ENCODE measurements around the gene FGFBP3.
"Not testable (repeated sequence)": the region's sequence is repeated elsewhere in the genome, so short reads cannot be mapped to it uniquely, and the experiment has no call there.

The FGFBP3 gene

DNA sequence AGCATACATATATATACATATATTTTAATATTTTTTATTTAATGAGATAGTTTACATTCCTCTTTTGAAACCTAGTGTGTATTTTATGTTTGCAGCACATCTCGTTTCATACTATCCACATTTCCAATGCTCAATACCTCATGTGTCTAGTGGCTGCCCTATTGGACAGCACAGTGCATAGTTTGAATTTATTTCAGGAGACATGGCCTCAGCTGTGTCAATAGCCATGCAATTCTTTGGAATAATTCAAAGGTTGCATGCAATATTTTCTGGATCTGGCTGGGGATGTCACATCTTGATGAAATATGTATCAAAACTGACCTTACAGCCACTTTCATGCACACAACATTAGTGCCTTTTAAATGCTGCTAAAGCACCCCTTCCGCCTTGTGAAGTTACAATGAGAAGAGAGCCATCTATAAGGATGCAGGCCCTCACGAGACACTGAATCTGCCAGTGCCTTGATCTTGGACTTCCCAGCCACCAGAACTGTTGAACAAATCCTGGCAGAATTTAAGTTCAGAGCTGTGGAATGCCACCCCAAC is 13.0 kb downstream of the FGFBP3 start:
- TF ChIP-seq, protein P1, sequence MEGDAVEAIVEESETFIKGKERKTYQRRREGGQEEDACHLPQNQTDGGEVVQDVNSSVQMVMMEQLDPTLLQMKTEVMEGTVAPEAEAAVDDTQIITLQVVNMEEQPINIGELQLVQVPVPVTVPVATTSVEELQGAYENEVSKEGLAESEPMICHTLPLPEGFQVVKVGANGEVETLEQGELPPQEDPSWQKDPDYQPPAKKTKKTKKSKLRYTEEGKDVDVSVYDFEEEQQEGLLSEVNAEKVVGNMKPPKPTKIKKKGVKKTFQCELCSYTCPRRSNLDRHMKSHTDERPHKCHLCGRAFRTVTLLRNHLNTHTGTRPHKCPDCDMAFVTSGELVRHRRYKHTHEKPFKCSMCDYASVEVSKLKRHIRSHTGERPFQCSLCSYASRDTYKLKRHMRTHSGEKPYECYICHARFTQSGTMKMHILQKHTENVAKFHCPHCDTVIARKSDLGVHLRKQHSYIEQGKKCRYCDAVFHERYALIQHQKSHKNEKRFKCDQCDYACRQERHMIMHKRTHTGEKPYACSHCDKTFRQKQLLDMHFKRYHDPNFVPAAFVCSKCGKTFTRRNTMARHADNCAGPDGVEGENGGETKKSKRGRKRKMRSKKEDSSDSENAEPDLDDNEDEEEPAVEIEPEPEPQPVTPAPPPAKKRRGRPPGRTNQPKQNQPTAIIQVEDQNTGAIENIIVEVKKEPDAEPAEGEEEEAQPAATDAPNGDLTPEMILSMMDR (IDR thresholded peaks at IDR 0.05), result no peak
- H3K27ac Mint-ChIP-seq, result no peak overlapping the region
- H3K36me3 Mint-ChIP-seq (ENCODE audit: low read depth), result peaks cover 15% of the 10 kb centered on the region
- peaks cover 7% of the 10 kb centered on the region for H3K4me1 Mint-ChIP-seq
- H3K4me3 Mint-ChIP-seq, result no peak overlapping the region
- DNase-seq, result no peak
- H3K9me3 Mint-ChIP-seq, result peaks cover 16% of the 10 kb centered on the region
- H3K27me3 Mint-ChIP-seq (ENCODE audit: low read depth, poor library complexity), result peaks cover 3% of the 10 kb centered on the region

DNA sequence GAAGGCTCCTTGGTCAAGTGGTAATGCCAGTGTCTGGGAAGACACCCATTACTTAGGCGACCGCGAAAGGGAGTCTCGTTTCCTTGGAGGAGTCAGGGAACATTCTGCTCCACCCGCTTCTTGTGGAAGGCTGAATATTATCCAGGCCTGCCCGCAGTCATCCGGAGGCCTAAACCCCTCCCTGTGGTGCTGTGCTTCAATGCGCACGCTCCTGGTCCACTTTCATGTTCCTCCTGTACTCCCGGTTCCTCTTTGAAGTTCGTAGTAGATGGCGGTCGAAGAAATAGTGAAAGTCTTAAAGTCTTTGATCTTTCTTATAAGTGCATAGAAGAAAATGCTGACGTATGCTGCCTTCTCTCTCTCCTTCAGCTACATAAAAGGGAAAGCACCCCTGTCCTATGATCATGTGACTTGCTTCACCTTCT is 15.0 kb downstream of the FGFBP3 start:
- not testable (repeated sequence) for H3K4me3 Mint-ChIP-seq; H3K27ac Mint-ChIP-seq; DNase-seq; H3K27me3 Mint-ChIP-seq (ENCODE audit: low read depth, poor library complexity)
- H3K4me1 Mint-ChIP-seq, result peaks cover 25% of the 10 kb centered on the region
- H3K36me3 Mint-ChIP-seq (ENCODE audit: low read depth), result peaks cover 15% of the 10 kb centered on the region
- H3K9me3 Mint-ChIP-seq, result peaks cover 19% of the 10 kb centered on the region

DNA sequence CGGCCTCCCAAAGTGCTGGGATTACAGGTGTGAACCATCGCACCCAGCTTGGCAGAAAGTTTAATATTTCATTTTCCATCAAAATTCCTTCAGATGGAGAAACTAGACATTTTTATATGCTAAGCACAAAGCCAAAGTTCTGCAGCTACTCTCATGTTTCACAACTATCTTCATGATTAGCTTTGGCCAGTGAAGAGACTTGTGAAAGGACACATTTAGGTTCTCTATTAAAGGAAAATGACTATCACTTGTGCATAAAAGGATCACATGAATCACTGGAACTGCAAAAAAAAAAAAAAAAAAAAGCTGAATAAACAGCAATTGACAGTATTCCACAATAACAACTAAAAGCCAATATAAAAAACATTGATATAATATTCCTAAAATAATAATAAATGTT is 16.2 kb downstream of the FGFBP3 start:
- Mint-ChIP-seq H3K4me1 (peaks cover 34% of the 10 kb centered on the region), H3K27ac (no peak overlapping the region), H3K27me3 (ENCODE audit: low read depth, poor library complexity) (no peaks in the 10 kb centered on the region), H3K36me3 (ENCODE audit: low read depth) (peaks cover 15% of the 10 kb centered on the region), H3K9me3 (peaks cover 20% of the 10 kb centered on the region), H3K4me3 (no peak overlapping the region)
- no peak for DNase-seq
- TF ChIP-seq, protein P1 (IDR thresholded peaks at IDR 0.05), result no peak

DNA sequence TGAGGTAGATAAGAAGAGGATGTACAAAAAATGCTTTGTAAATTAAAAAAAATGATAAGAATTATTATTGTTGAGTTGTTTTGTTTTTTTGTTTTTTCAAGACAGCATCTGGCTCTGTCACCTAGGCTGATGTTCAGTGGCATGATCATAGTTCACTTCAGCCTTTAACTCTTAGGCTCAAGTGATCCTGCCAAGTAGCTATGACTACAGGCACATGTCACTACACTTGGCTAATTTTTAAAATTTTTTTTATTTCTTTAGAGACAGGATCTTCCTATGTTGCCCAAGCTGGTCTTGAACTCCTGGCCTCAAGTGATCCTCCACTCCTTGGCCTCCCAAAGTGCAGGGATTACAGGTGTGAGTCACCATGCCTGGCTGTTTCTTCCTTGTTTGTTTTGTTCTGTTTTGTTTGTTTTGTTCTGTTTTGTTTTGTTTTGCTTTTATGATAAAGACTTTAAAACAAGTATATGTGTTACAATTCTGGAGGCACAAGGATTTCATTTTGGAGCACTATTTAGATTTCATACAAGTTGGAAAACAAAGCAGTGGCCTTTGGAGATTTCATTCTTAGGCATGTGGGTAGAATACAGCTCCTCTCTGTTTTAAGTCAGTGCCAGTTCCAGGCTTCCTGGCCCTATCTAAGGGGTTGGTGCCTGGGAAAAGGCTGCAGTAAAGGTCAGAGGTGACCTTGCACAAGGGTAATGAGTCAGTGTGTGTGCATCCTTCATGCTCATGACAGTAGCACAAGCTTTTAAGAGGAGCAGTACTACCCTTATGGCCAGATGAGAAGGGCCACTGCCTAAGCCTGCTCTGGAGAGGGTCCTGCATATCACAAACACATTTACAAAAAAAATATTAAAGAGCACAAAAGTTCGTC is 17.9 kb downstream of the FGFBP3 start:
- TF ChIP-seq, protein P1 (IDR thresholded peaks at IDR 0.05), result no peak
- Mint-ChIP-seq H3K4me3 (no peak overlapping the region), H3K9me3 (peaks cover 12% of the 10 kb centered on the region), H3K36me3 (ENCODE audit: low read depth) (peaks cover 2% of the 10 kb centered on the region), H3K27me3 (ENCODE audit: low read depth, poor library complexity) (no peaks in the 10 kb centered on the region), H3K4me1 (peaks cover 48% of the 10 kb centered on the region), H3K27ac (peak overlapping the region; percentile 96)
- no peak for DNase-seq

DNA sequence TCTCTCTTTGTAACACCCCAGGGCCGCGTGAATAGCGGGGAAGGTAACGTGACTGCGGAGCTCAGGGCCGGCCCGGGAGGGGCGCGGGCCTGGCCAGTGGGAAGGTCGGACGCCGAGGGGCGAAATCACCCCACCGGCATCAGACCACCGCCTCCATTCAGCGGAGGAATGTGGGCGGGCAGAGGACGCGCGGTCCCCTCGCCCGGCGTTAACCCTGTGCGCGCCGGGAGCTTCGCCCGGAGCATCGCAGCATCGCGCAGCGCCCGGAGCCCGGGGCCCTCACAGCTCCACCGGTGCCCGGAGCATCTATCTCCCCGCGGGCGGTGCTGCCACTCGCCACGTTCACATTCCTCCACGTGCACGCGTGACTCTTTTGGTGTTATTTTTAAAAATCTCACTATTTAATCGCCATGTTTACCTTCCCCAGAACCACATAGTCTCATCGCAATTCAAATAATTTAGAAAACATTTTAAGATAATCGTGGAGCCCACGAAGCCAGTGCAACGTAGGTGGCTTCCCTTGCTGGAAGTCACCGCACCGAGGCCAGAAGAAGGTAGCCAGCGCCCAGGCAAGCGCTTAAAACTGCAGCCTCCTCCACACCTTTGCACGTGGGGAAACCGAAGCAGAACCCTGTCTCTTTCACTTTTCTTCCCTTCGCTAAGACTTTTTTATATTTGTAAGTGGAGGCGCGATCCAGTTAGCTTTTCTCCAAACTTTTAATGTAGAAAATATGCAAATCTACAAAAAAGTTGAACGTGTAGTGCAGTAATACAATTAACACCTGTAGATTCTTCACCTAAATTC is 21.8 kb downstream of the FGFBP3 start:
- Mint-ChIP-seq H3K4me1 (peaks cover 81% of the 10 kb centered on the region), H3K27me3 (ENCODE audit: low read depth, poor library complexity) (no peaks in the 10 kb centered on the region), H3K9me3 (peaks cover 4% of the 10 kb centered on the region), H3K36me3 (ENCODE audit: low read depth) (no peaks in the 10 kb centered on the region), H3K27ac (peak overlapping the region; percentile 99), H3K4me3 (peak overlapping the region; percentile 77)
- peak; percentile 87 for DNase-seq
- TF ChIP-seq, protein P1 (IDR thresholded peaks at IDR 0.05), result no peak

DNA sequence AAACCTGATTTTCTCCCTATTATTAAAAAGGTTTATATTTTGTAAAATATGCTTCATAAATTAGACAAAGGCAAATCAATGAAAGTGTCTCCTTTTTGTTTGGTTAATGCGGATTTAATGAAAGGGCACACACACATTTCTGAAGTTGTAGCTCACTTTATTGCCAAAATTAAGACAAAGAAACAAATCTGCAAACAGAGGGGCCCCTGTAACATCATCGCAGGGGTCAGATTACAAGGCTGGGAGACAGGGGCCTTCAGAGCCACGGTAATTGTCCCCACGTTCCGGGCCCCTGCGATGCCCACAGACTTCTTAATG is 22.4 kb downstream of the FGFBP3 start:
- H3K9me3 Mint-ChIP-seq, result peaks cover 4% of the 10 kb centered on the region
- no peaks in the 10 kb centered on the region for H3K36me3 Mint-ChIP-seq (ENCODE audit: low read depth)
- peak overlapping the region; percentile 76 for H3K4me3 Mint-ChIP-seq
- DNase-seq, result no peak
- H3K4me1 Mint-ChIP-seq, result peaks cover 80% of the 10 kb centered on the region
- peak overlapping the region; percentile 99 for H3K27ac Mint-ChIP-seq
- H3K27me3 Mint-ChIP-seq (ENCODE audit: low read depth, poor library complexity), result no peaks in the 10 kb centered on the region
- TF ChIP-seq, protein P1 (IDR thresholded peaks at IDR 0.05), result no peak

Data from nephron progenitor cell (in vitro differentiated cells).